Neural progenitor cell (in vitro differentiated cells): ENCODE results near the gene ARL11. TPM values are rescaled to one million over a fixed set of nuclear protein-coding genes. Genes with fewer than 3 reads are reported as not detected.

Experiments used
- DNase-seq: peaks from one replicate; pipeline ENCODE4 v3.0.0-alpha.2; 2016; ENCODE audit warnings: low spot score
- H2AFZ ChIP-seq: fragments of 200-600 bp; sonication (generic); replicated peaks from 2 replicates; pipeline ENCODE4 v1.6.1; 2016; ENCODE audit warnings: antibody characterized with exemption
- H3F3A ChIP-seq: fragments of 200-600 bp; sonication (generic); 2 replicates; pipeline ENCODE4 v1.6.1; 2016; ENCODE audit warnings: antibody characterized with exemption, low read depth
- H3K27ac ChIP-seq: fragments of 200-600 bp; sonication (generic); 2 replicates; pipeline ENCODE4 v1.5.1; 2016; ENCODE audit warnings: mild to moderate bottlenecking
- H3K27me3 ChIP-seq: fragments of 200-600 bp; sonication (generic); 2 replicates; pipeline ENCODE4 v1.6.1; 2016; ENCODE audit warnings: mild to moderate bottlenecking, moderate library complexity
- H3K36me3 ChIP-seq: fragments of 200-600 bp; sonication (generic); 2 replicates; pipeline ENCODE4 v1.5.1; 2016
- H3K4me1 ChIP-seq: fragments of 200-600 bp; sonication (generic); 2 replicates; pipeline ENCODE4 v1.6.1; 2016; ENCODE audit warnings: mixed run types
- H3K4me2 ChIP-seq: fragments of 200-600 bp; sonication (generic); 2 replicates; pipeline ENCODE4 v1.6.1; 2016
- H3K4me3 ChIP-seq: fragments of 200-600 bp; sonication (generic); 2 replicates; pipeline ENCODE4 v1.5.1; 2016
- H3K79me2 ChIP-seq: fragments of 200-600 bp; sonication (generic); 2 replicates; pipeline ENCODE4 v1.6.1; 2016; ENCODE audit warnings: low read depth
- H3K9ac ChIP-seq: fragments of 200-600 bp; sonication (generic); 2 replicates; pipeline ENCODE4 v1.6.1; 2016
- H3K9me3 ChIP-seq: fragments of 200-600 bp; sonication (generic); 2 replicates; pipeline ENCODE4 v1.5.1; 2016; ENCODE audit warnings: low read depth
- H4K20me1 ChIP-seq: fragments of 200-600 bp; sonication (generic); 2 replicates; pipeline ENCODE4 v1.6.1; 2016; ENCODE audit warnings: low read depth
- H3K27ac Mint-ChIP-seq: 3 replicates; pipeline ENCODE4 v1.8.0; 2021; ENCODE audit warnings: mixed read lengths
- H3K27me3 Mint-ChIP-seq: 2 replicates; pipeline ENCODE4 v1.8.0; 2022; ENCODE audit warnings: low read depth, mild to moderate bottlenecking, inconsistent platforms, moderate library complexity, mixed read lengths; ENCODE audit not compliant: insufficient read depth
- H3K36me3 Mint-ChIP-seq: 3 replicates; pipeline ENCODE4 v1.8.0; 2021; ENCODE audit warnings: mixed read lengths
- H3K4me1 Mint-ChIP-seq: 3 replicates; pipeline ENCODE4 v1.8.0; 2021; ENCODE audit warnings: mixed read lengths
- H3K4me3 Mint-ChIP-seq: 3 replicates; pipeline ENCODE4 v1.8.0; 2021; ENCODE audit warnings: mild to moderate bottlenecking, moderate library complexity, mixed read lengths
- H3K9me3 Mint-ChIP-seq: 3 replicates; pipeline ENCODE4 v1.8.0; 2020; ENCODE audit warnings: mixed read lengths
- CTCF ChIP-seq: fragments of 200-600 bp; sonication (generic); IDR thresholded peaks from 2 replicates; pipeline ENCODE4 v1.5.1; 2017; ENCODE audit warnings: antibody characterized with exemption, mild to moderate bottlenecking
- EZH2 ChIP-seq: fragments of 200-600 bp; sonication (generic); IDR thresholded peaks from 2 replicates; pipeline ENCODE4 v1.6.1; 2017; ENCODE audit warnings: antibody characterized with exemption, mild to moderate bottlenecking, moderate library complexity
- EZH2phosphoT487 ChIP-seq: fragments of 200-600 bp; sonication (generic); IDR thresholded peaks from 2 replicates; pipeline ENCODE4 v1.6.1; 2017; ENCODE audit warnings: antibody characterized with exemption
- total RNA-seq: library from RNA; depleted of rRNA; stranded (reverse); fragments of >200 nt; gene quantifications from 2 replicates; pipeline ENCODE4 v1.2.3, GENCODE V29; 2015; ENCODE audit warnings: low replicate concordance

The ARL11 gene
- total RNA-seq, 1 donor from 2014 or later: 0.06 TPM

GRCh38 chr13:49625392-49626079 is 2.8 kb upstream of the ARL11 start:
- H3K27me3 Mint-ChIP-seq: peaks cover 9% of the 10 kb centered on the region
- Histone ChIP-seq H3K4me3 (no peak overlapping the region), H3F3A (no peaks in the 10 kb centered on the region), H2AFZ (no peak overlapping the region), H4K20me1 (no peaks in the 10 kb centered on the region), H3K4me1 (peaks cover 5% of the 10 kb centered on the region), H3K9me3 (no peaks in the 10 kb centered on the region), H3K27ac (no peak overlapping the region), H3K27me3 (no peaks in the 10 kb centered on the region), H3K79me2 (no peaks in the 10 kb centered on the region), H3K4me2 (no peak overlapping the region), H3K9ac (no peak overlapping the region), H3K36me3 (no peaks in the 10 kb centered on the region)
- peaks cover 13% of the 10 kb centered on the region for H3K4me1 Mint-ChIP-seq
- DNase-seq: no peak
- H3K36me3 Mint-ChIP-seq: no peaks in the 10 kb centered on the region
- no peak overlapping the region for H3K4me3 Mint-ChIP-seq
- H3K9me3 Mint-ChIP-seq: no peaks in the 10 kb centered on the region
- TF ChIP-seq EZH2phosphoT487 (no peak), CTCF (no peak), EZH2 (no peak)
- peak overlapping the region; percentile 48 for H3K27ac Mint-ChIP-seq

DNA sequence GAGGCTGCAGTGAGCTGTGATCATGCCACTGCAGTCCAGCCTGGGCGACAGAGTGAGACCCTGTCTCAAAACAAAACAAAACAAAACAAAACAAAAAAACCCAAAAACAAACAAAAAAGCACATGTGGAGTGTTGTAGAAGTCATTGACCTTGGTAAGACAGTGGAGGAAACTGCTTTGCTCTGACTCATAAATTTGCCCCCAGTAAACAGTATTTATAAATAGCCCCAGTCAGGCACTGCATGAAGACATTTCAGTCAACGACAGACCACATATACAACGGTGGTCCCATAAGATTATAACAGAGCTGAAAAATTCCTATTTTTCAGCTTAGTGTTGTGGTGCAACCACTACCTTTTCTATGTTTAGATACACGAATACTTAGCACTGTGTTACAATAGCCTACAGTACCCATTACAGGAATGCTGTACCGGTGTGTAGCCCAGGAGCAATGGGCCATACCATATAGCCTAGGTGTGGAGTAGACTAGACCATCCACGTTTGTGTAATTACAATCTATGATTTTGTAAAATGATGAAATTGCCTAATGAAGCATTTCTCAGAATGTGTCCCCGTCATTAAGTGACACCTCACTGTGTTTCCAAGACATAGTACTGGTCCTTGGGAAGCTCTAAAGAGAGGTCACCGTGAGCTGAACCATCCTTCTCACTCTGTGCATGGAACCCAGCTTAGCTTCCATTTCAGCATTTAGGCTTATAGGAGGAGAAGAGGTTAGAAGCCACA is 1.1 kb downstream of the ARL11 start:
- H3K27ac Mint-ChIP-seq: peak overlapping the region; percentile 67
- peaks cover 6% of the 10 kb centered on the region for H3K27me3 Mint-ChIP-seq
- Histone ChIP-seq H3F3A (no peaks in the 10 kb centered on the region), H3K4me3 (no peak overlapping the region), H4K20me1 (no peaks in the 10 kb centered on the region), H3K9me3 (no peaks in the 10 kb centered on the region), H3K79me2 (no peaks in the 10 kb centered on the region), H3K9ac (no peak overlapping the region), H3K36me3 (no peaks in the 10 kb centered on the region), H2AFZ (no peak overlapping the region), H3K4me1 (peaks cover 5% of the 10 kb centered on the region), H3K4me2 (no peak overlapping the region), H3K27me3 (no peaks in the 10 kb centered on the region), H3K27ac (no peak overlapping the region)
- H3K4me3 Mint-ChIP-seq: no peak overlapping the region
- DNase-seq: no peak
- TF ChIP-seq CTCF: no peak
- no peak for TF ChIP-seq EZH2phosphoT487
- TF ChIP-seq EZH2: no peak
- no peaks in the 10 kb centered on the region for H3K36me3 Mint-ChIP-seq
- H3K9me3 Mint-ChIP-seq: no peaks in the 10 kb centered on the region
- H3K4me1 Mint-ChIP-seq: peaks cover 13% of the 10 kb centered on the region

DNA sequence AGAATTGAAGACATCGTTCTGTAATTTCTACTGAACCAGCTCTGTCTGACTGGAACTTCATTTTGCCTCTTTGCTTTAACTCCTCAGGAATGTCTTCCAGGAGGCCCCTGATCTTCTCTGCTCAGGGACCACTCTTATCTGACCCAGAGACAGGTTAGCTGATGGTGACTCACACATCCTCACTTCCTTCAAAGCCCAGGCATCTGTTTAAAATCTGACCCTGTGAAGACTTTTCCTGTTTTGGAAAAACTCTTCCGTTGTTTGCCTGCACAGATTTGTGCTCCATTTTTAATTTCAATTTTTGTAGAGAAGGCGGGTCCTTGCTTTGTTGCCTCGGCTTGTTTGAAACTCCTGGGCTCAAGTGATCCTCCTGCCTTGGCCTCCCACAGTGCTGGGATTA is 1.6 kb downstream of the ARL11 start:
- Histone ChIP-seq H3K9me3 (no peaks in the 10 kb centered on the region), H3K4me2 (no peak overlapping the region), H3K27me3 (no peaks in the 10 kb centered on the region), H3K79me2 (no peaks in the 10 kb centered on the region), H2AFZ (no peak overlapping the region), H3K4me1 (peaks cover 5% of the 10 kb centered on the region), H3K27ac (no peak overlapping the region), H3K36me3 (no peaks in the 10 kb centered on the region), H3K4me3 (no peak overlapping the region), H4K20me1 (no peaks in the 10 kb centered on the region), H3K9ac (no peak overlapping the region), H3F3A (no peaks in the 10 kb centered on the region)
- peaks cover 13% of the 10 kb centered on the region for H3K4me1 Mint-ChIP-seq
- no peak overlapping the region for H3K4me3 Mint-ChIP-seq
- peaks cover 6% of the 10 kb centered on the region for H3K27me3 Mint-ChIP-seq
- TF ChIP-seq EZH2phosphoT487 (no peak), CTCF (no peak), EZH2 (no peak)
- no peaks in the 10 kb centered on the region for H3K9me3 Mint-ChIP-seq
- no peak for DNase-seq
- peak overlapping the region; percentile 67 for H3K27ac Mint-ChIP-seq
- H3K36me3 Mint-ChIP-seq: no peaks in the 10 kb centered on the region
